AG04450 (cell line): ENCODE results near the gene BORCS8. TPM values are rescaled to one million over a fixed set of nuclear protein-coding genes. Genes with fewer than 3 reads are reported as not detected.
A peak's percentile ranks its signal among the peaks of the same experiment; 100 is the strongest.

Source experiments
- CTCF ChIA-PET: fragments of 300-600, 350-600 bp; formaldehyde crosslinking; extraction: SDS; loops from one replicate; lab custom pipeline; 2022; ENCODE audit warnings: antibody characterized with exemption, inconsistent platforms; lab: Charles Lee
- POLR2A ChIA-PET: fragments of 350-600 bp; formaldehyde crosslinking; extraction: SDS; loops from one replicate; lab custom pipeline; 2021; ENCODE audit warnings: antibody characterized with exemption, inconsistent platforms; lab: Yijun Ruan, JAX
- DNase-seq: peaks from one replicate; pipeline ENCODE4 v3.0.0-alpha.2; 2011; ENCODE audit warnings: low read depth, low spot score
- H3K27ac ChIP-seq: one replicate; pipeline ENCODE4 v1.5.1; 2012; ENCODE audit warnings: low read depth, low read length, control low read depth
- H3K27me3 ChIP-seq: one replicate; pipeline ENCODE4 v1.6.0; 2012; ENCODE audit warnings: low read length; ENCODE audit not compliant: control insufficient read depth, insufficient read depth
- H3K4me3 ChIP-seq: 2 replicates; pipeline ENCODE4 v1.5.1; 2011; ENCODE audit warnings: mild to moderate bottlenecking, low read depth, low read length, control low read depth
- H3K9me3 ChIP-seq: 2 replicates; pipeline ENCODE4 v1.5.1; 2012; ENCODE audit warnings: low read length; ENCODE audit not compliant: control insufficient read depth, insufficient read depth
- CTCF ChIP-seq: IDR thresholded peaks from 2 replicates; pipeline ENCODE4 v1.5.1; 2011; ENCODE audit warnings: low read depth, low read length, control low read depth, inconsistent platforms
- polyA plus RNA-seq: library from polyadenylated mRNA; depleted of rRNA; stranded (reverse); fragments of >200 nt; gene quantifications from 2 replicates; pipeline ENCODE4 v1.2.3, GENCODE V29; 2011

The BORCS8 gene
- polyA plus RNA-seq, 1 experiment, result 16.6 TPM

DNA sequence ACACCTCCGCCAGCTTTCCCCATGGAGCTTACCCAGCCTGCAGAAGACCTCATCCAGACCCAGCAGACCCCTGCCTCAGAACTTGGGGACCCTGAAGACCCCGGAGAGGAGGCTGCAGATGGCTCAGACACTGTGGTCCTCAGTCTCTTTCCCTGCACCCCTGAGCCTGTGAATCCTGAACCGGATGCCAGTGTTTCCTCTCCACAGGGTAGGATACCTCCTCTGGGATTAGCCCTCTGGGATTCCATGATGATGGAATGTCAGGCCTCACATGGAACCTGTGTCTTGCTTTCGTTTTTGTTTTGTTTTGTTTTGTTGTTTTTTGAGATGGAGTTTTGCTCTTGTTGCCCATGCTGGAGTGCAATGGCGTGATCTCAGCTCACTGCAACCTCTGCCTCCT is 2.0 kb upstream of the BORCS8 start:
- no peak for TF ChIP-seq CTCF
- ChIA-PET CTCF (interaction anchor here (1.2 kb wide), 1 partner anchor 8 kb away, joined by 6 read pairs; no protein-coding TSS in a partner anchor), POLR2A (interaction anchor here (0.6 kb wide), 1 partner anchor 28 kb away, joined by 3 read pairs; no protein-coding TSS in a partner anchor)
- Histone ChIP-seq H3K4me3 (peak overlapping the region; percentile 92), H3K27me3 (no peaks in the 10 kb centered on the region), H3K9me3 (no peaks in the 10 kb centered on the region; the same call in 1 of the 2 replicates), H3K27ac (no peak overlapping the region)
- no peak for DNase-seq

GRCh38 chr19:19192910-19193423 is 1.0 kb upstream of the BORCS8 start:
- H3K4me3 ChIP-seq, result peak overlapping the region; percentile 92
- no peaks in the 10 kb centered on the region for H3K27me3 ChIP-seq
- no peak for DNase-seq
- no peak for TF ChIP-seq CTCF
- ChIA-PET POLR2A (interaction anchor here (0.6 to 1.9 kb wide), 4 partner anchors 10 to 1773 kb away, joined by 3 to 22 read pairs (median 6); partner anchors contain the start of genes MVB12A and NR2C2AP), CTCF (interaction anchor here (1.7 to 2.9 kb wide), 2 partner anchors 19 to 47 kb away, joined by 6 to 15 read pairs; no protein-coding TSS in a partner anchor)
- H3K9me3 ChIP-seq, result no peaks in the 10 kb centered on the region; the same call in 1 of the 2 replicates
- H3K27ac ChIP-seq, result no peak overlapping the region

DNA sequence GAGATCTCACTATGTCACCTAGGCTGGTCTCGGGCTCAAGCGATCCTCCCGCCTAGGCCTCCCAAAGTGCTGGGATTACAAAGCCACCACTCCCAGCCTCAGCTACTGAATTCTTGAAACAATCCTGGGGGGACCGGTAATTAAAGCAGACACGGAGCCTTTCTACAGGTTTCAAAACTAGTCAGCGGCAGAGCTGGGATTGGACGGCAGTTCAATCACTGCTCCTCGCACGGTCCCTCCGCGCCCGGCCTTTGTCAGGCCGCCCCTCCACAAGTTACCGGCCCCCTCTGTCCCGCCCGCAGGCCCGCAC is 229 bp downstream of the BORCS8 start:
- no peak for DNase-seq
- ChIA-PET CTCF (interaction anchor here (0.7 to 2.9 kb wide), 3 partner anchors 17 to 68 kb away, joined by 4 to 15 read pairs (median 6); no protein-coding TSS in a partner anchor), POLR2A (interaction anchor here (0.5 to 1.9 kb wide), 4 partner anchors 11 to 96 kb away, joined by 3 to 22 read pairs (median 5); partner anchors contain the start of gene NR2C2AP)
- no peaks in the 10 kb centered on the region; the same call in 1 of the 2 replicates for H3K9me3 ChIP-seq
- peak overlapping the region; percentile 98 for H3K4me3 ChIP-seq
- peak overlapping the region; percentile 98 for H3K27ac ChIP-seq
- TF ChIP-seq CTCF, result no peak
- H3K27me3 ChIP-seq, result no peaks in the 10 kb centered on the region

- ChIA-PET POLR2A (no interaction called here), CTCF (interaction anchor here (0.7 to 1.6 kb wide), 2 partner anchors 12 to 324 kb away, joined by 5 to 7 read pairs; no protein-coding TSS in a partner anchor)
- Histone ChIP-seq H3K27me3 (no peaks in the 10 kb centered on the region), H3K4me3 (no peak overlapping the region), H3K27ac (no peak overlapping the region), H3K9me3 (no peaks in the 10 kb centered on the region; the same call in 1 of the 2 replicates)
- no peak for DNase-seq
- no peak for TF ChIP-seq CTCF
These were observed 5.2 kb downstream of the BORCS8 start for GRCh38 chr19:19186742-19187141.
